Stimulated activated CD4-positive, alpha-beta T cell treated with anti-CD3 and anti-CD28 coated beads, Interleukin-15, amount 100 ng/mL, for 1 hour (primary cell): Measurements from ENCODE around the gene CYP2J2.
"Not testable (repeated sequence)": the region's sequence is repeated elsewhere in the genome, so short reads cannot be mapped to it uniquely, and the experiment has no call there.

ENCODE experiments used
- DNase-seq, 2 donors: peaks; one replicate each; pipeline ENCODE4 v3.0.0-alpha.2; 2020; ENCODE audit warnings: low read depth in 1 of 2, low spot score in 1 of 2

CYP2J2 gene

DNA sequence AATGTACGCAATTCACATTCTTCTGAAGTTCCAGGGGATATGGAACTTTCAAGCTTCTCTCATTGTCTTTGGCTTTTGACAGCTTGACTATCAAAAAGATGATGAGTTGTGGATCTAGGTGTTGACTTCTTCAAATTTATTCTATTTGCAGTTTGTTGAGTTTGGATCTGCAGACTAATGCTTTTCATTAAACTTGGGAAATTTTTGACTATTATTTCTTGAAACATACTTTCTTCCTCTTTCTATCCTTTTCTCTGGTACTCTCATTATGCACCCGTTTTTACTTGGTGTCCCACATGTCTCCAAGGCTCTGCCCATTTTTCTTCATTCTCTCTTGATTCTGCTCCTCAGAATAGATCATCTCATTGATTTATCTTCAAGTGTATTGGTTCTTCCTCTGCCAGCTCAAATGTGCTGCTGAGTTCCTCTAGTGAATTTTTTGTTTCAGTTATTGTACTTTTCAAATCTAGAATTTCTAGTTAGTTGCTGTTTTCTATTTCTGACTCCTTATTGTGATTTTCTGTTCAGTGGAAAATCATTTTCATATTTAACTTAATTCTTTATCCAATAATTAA, 49.4 kb downstream of the CYP2J2 start:
- DNase-seq, result no peak

- DNase-seq, result no peak
Observed at GRCh38 chr1:59871746-59872145, 54.8 kb downstream of the CYP2J2 start.

DNA sequence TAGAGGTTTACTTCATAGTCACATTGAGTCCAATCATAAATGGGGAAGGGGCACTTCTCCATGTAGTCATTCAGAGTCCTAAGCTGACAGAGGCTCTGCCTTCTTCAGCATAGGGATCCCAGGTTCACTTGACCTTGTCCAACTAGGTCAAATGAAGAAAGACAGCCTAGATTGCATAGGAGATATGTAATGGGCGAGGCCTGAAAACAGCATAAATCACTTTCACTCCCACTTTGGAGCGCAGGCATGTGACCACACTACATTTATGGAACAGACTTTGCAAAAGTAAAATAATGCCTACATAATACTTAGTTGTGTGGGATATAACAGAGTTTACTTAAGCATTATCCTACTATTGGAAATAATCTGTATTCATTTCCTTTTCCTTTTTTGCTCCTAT, 60.1 kb downstream of the CYP2J2 start:
- no peak for DNase-seq

DNA sequence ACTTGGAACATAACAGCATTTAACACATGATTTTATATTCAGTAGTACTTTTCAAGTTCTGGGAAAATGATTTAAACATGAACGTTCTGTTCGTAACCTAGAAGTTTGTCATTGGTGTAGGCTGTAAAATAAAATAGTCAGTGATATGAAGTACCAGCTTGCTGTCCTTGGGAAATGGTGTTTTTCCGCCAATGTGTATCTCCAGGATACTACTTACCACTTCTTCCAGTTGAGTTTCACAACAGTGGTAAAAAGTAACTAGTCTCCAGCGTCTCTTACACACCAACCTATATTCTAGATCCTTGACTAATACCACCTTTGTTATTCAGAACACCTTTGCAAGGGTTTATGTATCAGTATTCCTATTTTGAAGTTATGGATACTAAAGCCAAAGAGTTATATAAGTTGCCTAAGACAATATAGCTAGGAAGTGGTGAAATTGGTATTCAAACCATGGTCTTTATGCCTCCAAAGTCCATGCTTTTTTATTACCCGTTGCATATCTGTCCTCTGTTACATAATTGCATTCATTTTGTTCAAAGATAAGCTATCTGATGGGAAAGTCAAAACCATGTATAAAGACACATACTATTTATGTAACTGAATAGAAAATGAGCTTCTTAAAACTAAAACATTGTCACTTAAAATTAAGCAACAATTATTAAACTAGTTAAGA, 68.8 kb downstream of the CYP2J2 start:
- DNase-seq, result no peak

GRCh38 chr1:59856725-59857338, 69.7 kb downstream of the CYP2J2 start:
- no peak for DNase-seq

GRCh38 chr1:59855297-59855696, 71.3 kb downstream of the CYP2J2 start:
- not testable (repeated sequence) for DNase-seq

DNA sequence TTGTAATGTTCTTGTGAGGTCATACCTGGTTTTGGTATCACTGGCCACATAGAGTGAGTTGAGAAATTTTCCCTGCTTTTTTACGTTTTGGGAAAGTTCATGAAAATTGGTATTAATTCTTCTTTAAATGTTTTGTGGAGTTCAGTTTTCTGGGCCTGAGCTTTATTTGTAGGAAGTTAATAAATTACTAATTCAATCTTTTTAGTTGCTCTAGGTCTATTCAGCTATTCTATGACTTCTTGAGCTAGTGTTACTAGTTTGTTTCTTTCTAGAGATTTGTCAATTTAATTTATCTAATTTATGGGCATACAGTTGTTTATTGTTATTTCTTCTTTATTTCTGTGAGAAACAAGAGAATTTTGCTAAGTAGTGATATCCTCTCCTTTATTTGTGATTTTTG, 74.5 kb downstream of the CYP2J2 start:
- no peak for DNase-seq

DNA sequence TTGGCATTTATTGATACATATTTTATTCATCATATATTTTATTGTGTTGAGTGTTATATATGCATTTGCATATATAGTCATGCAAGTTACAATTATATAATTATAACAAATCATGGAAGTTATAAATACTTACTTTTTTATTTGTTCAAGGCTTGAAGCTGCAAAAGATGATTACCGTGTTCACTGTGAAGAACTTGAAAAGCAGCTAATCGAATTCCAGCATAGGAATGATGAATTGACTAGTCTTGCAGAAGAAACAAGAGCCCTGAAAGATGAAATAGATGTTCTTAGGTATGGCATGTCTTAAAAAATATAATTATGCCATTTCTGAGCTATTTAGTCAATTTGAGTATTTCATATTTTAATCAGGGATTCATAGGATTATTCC, 79.7 kb downstream of the CYP2J2 start:
- DNase-seq, result no peak

GRCh38 chr1:59846209-59846894, 80.2 kb downstream of the CYP2J2 start:
- no peak for DNase-seq

- DNase-seq, result no peak
Observed at GRCh38 chr1:59845091-59845490, 81.5 kb downstream of the CYP2J2 start.
